GM21723 (cell line): Measurements from ENCODE around the gene SSPN.

Experiments
- ATAC-seq: cut with Tn5 transposase; IDR thresholded peaks from one replicate; pipeline ENCODE4 v1.9.1; 2021; ENCODE audit warnings: mild to moderate bottlenecking, moderate library complexity; ENCODE audit not compliant: unreplicated experiment

The SSPN gene

GRCh38 chr12:26281320-26281719, 85.9 kb downstream of the SSPN start:
- ATAC-seq = no peak

- no peak for ATAC-seq
Measured at GRCh38 chr12:26282339-26282940, 87.1 kb downstream of the SSPN start.

- no peak for ATAC-seq
Measured at GRCh38 chr12:26283046-26283445, 87.7 kb downstream of the SSPN start.

DNA sequence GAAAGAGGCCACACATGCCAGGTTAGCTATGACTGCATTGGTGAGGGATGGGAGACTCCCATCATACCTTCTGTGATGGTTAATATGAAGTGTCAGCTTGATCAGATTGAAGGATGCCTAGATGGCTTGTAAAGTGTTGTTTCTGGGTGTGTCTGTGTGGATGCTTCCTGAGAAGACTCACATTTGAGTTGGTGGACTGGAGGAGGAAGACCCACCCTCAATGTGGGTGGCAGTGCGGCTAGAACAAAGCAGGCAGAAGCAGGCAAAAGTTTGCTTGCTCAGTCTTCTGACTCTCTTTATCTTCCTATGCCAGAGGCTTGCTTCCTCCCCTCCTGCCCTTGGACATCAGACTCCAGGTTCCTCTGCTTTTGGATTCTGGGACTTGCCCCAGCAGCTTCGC, 88.2 kb downstream of the SSPN start:
- no peak for ATAC-seq

GRCh38 chr12:26285401-26285800, 90.0 kb downstream of the SSPN start:
- no peak for ATAC-seq

GRCh38 chr12:26286186-26286585, 90.8 kb downstream of the SSPN start:
- no peak for ATAC-seq

DNA sequence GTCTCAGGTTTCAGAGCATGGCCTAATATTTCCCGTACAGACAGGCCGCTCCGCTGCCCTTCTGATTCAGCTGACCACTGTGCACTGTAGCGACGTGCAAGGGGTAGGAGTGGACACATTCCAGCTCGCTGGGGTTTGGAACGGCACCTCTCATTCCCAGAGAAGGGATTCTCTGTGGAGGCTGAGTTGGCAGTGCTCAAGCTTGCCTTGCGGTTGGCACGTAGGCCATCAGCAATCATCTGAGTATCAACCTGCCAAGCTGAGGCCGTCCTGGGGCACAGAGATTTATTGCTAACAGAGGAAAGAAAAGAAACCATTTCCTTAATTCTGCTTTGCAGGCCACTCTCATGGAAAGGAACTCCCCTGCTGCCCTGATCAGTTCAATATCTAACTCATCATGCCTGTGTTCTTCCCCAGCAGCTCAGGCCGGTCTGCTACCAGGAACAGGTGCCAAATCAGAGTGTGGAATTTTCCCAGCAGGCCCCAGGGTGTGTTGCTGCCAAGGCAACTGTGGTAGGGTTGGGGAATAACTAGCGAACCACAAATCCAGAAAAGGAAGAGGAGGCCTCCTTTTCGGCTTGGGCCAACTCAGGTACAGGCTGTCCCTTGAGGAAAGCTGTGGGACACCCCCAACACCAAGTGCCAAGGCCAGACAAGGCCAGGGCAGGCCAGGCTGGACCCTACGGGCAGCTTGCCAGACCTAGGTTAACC, 92.5 kb downstream of the SSPN start:
- no peak for ATAC-seq

DNA sequence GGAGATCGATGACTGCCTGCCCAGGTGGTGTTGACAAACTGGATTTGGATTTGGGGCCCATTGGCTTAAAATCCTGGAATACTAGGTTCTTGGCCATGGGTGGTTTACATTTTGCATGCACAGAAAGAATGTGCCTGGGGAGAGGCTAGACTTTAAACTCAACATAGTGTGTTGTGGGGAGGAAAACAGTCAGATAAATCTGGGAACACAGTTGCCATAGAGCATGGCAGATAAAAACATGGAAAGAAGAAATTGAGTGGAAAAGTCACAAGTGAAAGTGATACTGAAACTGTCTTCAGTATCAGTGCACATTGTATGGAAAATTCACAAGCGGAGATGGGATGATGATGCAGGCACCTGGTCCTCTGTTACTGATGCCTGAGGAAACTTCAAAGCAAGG, 95.2 kb downstream of the SSPN start:
- ATAC-seq = no peak

GRCh38 chr12:26292596-26292995, 97.2 kb downstream of the SSPN start:
- ATAC-seq = no peak

DNA sequence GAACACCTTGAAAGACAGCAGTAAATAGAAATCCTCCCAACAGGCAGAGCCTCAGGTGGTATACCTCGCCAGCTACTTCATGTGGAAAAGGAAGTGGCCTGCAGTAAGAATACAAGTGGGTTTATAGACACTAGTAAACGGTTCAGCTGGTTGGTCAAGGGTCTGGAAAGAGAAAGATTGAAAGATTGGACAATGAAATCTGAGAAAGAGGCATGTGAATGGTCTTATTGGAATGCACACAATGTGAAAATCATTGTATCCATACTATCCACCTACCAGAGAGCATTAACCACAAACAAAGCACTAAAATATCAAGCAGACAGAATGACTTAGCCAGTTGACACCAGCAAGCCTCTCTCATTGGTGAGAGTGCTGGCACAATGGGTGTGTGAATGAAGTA, 98.2 kb downstream of the SSPN start:
- no peak for ATAC-seq

DNA sequence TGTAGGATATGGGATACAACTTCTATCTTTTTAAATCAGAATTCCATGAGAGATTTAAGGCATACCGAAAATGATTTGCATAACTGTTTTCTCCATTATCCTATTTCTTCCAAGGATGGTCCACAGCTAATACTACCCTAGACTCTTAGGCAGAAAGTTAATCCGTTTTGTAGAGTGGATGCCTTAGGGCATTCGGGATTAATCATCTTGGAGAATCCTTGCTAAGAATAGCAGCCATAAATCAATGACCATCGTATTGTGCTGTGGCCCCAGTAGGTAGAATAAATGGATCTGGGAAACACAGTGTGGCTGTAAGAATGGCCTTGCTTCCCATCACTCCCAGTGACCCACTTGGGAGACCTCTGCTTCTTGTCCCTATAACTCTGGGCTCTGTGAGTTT, 99.6 kb downstream of the SSPN start:
- ATAC-seq = no peak

- ATAC-seq = no peak
Measured at GRCh38 chr12:26297396-26298070, 102.2 kb downstream of the SSPN start.

DNA sequence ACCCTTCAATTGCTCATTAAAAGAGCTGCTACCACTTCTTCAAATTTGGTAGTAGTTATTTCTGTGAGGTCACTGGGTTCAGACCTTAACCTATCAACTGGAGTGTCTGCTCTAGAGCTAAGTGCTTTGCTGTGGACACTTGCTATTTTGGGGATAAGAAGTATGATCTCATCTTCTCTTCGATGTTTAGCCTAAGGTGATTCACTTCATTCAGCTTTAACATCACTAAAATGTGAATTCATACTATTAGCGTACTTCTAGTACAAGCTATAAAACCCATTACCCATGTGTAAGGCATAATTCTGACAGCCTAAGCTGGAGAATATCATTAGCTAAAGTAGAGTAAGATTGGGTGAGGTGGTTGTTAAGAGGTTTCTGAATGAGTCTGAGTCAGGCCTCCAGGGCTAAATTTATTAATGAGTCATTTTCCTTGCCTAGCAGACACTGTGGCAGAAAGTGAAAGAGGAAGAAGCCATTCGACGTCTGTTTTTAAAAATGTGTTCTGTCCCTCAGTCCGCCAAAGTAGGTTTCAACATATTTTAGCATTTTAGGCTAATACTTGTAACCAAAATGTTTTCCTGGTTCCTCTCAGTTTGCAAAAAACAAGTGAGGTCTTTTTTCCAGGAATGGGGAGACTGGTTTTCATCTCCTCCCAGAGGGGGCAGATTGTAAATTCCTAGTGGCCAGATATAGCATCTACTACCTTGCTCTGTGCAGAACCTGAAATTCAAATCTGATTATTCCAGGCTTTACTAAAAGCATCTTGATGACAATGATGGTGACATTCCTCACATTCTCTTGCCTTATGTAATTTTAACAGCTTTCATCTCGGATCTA, 103.6 kb downstream of the SSPN start:
- ATAC-seq = peak; percentile 100

DNA sequence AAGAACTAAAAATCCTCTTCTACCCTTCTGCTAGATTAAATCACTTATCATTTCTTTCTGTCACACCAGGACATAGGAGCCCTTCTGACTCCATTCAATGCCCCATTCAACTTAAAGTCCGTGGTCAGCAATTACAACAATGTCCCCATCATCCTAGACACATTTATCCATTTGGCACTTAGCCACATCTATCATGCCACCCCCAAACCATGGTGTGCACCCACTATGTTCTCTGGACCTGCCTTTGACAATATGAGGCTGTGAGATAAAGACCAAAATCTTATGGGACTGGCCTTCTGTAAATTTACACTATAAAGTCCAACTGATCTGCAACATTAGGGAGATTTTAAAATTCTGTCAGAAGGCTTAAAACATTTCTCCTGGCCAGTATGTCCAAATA, 104.4 kb downstream of the SSPN start:
- no peak for ATAC-seq
